ENCODE measurements around the gene TLR3.

The TLR3 gene

GRCh38 chr4:186105647-186106321 is 36.8 kb downstream of the TLR3 start:
- peak; percentile 15 for DNase-seq (ENCODE audit: low spot score)

GRCh38 chr4:186107947-186108346 is 39.0 kb downstream of the TLR3 start:
- DNase-seq (ENCODE audit: low spot score), result no peak

GRCh38 chr4:186108391-186108790 is 39.4 kb downstream of the TLR3 start:
- DNase-seq (ENCODE audit: low spot score), result no peak

GRCh38 chr4:186109245-186109644 is 40.3 kb downstream of the TLR3 start:
- DNase-seq (ENCODE audit: low spot score), result no peak

GRCh38 chr4:186116697-186117096 is 47.7 kb downstream of the TLR3 start:
- no peak for DNase-seq (ENCODE audit: low spot score)

- no peak for DNase-seq (ENCODE audit: low spot score)
These were observed 49.6 kb downstream of the TLR3 start for GRCh38 chr4:186118582-186118981.

- no peak for DNase-seq (ENCODE audit: low spot score)
These were observed 52.1 kb downstream of the TLR3 start for GRCh38 chr4:186121057-186121456.

- no peak for DNase-seq (ENCODE audit: low spot score)
These were observed 59.9 kb downstream of the TLR3 start for GRCh38 chr4:186128842-186129241.

GRCh38 chr4:186131935-186132334 is 63.0 kb downstream of the TLR3 start:
- no peak for DNase-seq (ENCODE audit: low spot score)

- DNase-seq (ENCODE audit: low spot score), result no peak
These were observed 63.8 kb downstream of the TLR3 start for GRCh38 chr4:186132577-186133242.

- DNase-seq (ENCODE audit: low spot score), result no peak
These were observed 65.3 kb downstream of the TLR3 start for GRCh38 chr4:186134257-186134656.

GRCh38 chr4:186134861-186135260 is 65.9 kb downstream of the TLR3 start:
- no peak for DNase-seq (ENCODE audit: low spot score)

- peak; percentile 42 for DNase-seq (ENCODE audit: low spot score)
These were observed 68.3 kb downstream of the TLR3 start for GRCh38 chr4:186137196-186137794.
